Mesenchymal stem cell (in vitro differentiated cells and primary cell): Measurements from ENCODE around the gene STARD8.
A peak's percentile ranks its signal among the peaks of the same experiment; 100 is the strongest.

ENCODE experiments used
- DNase-seq: peaks from one replicate; pipeline ENCODE4 v3.0.0-alpha.2; 2013
- H2AFZ ChIP-seq: one replicate; pipeline ENCODE4 v1.6.1; 2013; ENCODE audit warnings: low read depth, mild to moderate bottlenecking, control low read depth, inconsistent platforms, low read length, moderate library complexity
- H2AK5ac ChIP-seq: 2 replicates; pipeline ENCODE4 v1.6.1; 2013; ENCODE audit warnings: low read length, moderate library complexity, mild to moderate bottlenecking, inconsistent platforms; ENCODE audit not compliant: severe bottlenecking
- H2BK120ac ChIP-seq: one replicate; pipeline ENCODE4 v1.6.1; 2013; ENCODE audit warnings: low read depth, mild to moderate bottlenecking, inconsistent platforms, low read length, moderate library complexity
- H2BK12ac ChIP-seq, 2 experiments: one replicate each; pipeline ENCODE4 v1.6.1; 2013; ENCODE audit warnings: inconsistent platforms in 2 of 2, low read length in 2 of 2, mild to moderate bottlenecking in 2 of 2, moderate library complexity in 2 of 2, control low read depth in 1 of 2
- H2BK15ac ChIP-seq: one replicate; pipeline ENCODE4 v1.6.1; 2013; ENCODE audit warnings: mild to moderate bottlenecking, low read depth, inconsistent platforms; ENCODE audit not compliant: poor library complexity, severe bottlenecking
- H2BK5ac ChIP-seq: 2 replicates; pipeline ENCODE4 v1.6.1; 2013; ENCODE audit warnings: low read depth, mild to moderate bottlenecking, low read length, control low read depth, inconsistent platforms; ENCODE audit not compliant: poor library complexity, severe bottlenecking
- H3K14ac ChIP-seq, 2 experiments: one replicate each; pipeline ENCODE4 v1.6.1; 2013; ENCODE audit warnings: inconsistent platforms in 2 of 2, low read length in 2 of 2, control low read depth in 1 of 2, mild to moderate bottlenecking in 1 of 2, moderate library complexity in 1 of 2
- H3K18ac ChIP-seq, 2 experiments: one replicate each; pipeline ENCODE4 v1.6.1; 2013; ENCODE audit warnings: inconsistent platforms in 2 of 2, low read length in 2 of 2, control low read depth in 1 of 2, low read depth in 1 of 2, mild to moderate bottlenecking in 1 of 2
- H3K23ac ChIP-seq, 2 experiments: one replicate each; pipeline ENCODE4 v1.6.1; 2013; ENCODE audit warnings: inconsistent platforms in 2 of 2, low read length in 2 of 2, mild to moderate bottlenecking in 2 of 2, moderate library complexity in 2 of 2, control low read depth in 1 of 2
- H3K27ac ChIP-seq: 2 replicates; pipeline ENCODE4 v1.5.1; 2013; ENCODE audit warnings: mild to moderate bottlenecking, moderate library complexity, low read length, control low read depth, inconsistent platforms; ENCODE audit not compliant: poor library complexity, severe bottlenecking
- H3K27me3 ChIP-seq, 2 experiments: 2 replicates each; pipeline versions ENCODE4 v1.6.1 to v1.7.0; 2013; ENCODE audit warnings: low read length in 2 of 2, mild to moderate bottlenecking in 2 of 2, moderate library complexity in 2 of 2, control low read depth in 1 of 2, inconsistent platforms in 1 of 2; ENCODE audit not compliant: control insufficient read depth in 1 of 2, insufficient read depth in 1 of 2
- H3K36me3 ChIP-seq, 2 experiments: 2 replicates each; pipeline versions ENCODE4 v1.6.1 to v1.7.0; 2013; ENCODE audit warnings: low read length in 2 of 2, control low read depth in 1 of 2, inconsistent platforms in 1 of 2, low read depth in 1 of 2, mild to moderate bottlenecking in 1 of 2; ENCODE audit not compliant: insufficient read depth in 2 of 2, control insufficient read depth in 1 of 2
- H3K4ac ChIP-seq, 2 experiments: one replicate each; pipeline ENCODE4 v1.6.1; 2013; ENCODE audit warnings: inconsistent platforms in 2 of 2, low read length in 2 of 2, mild to moderate bottlenecking in 2 of 2, moderate library complexity in 2 of 2, control low read depth in 1 of 2, low read depth in 1 of 2
- H3K4me1 ChIP-seq: 2 replicates; pipeline ENCODE4 v1.6.1; 2013; ENCODE audit warnings: low read depth, low read length, control low read depth; ENCODE audit not compliant: control insufficient read depth, insufficient read depth
- H3K4me2 ChIP-seq: 2 replicates; pipeline ENCODE4 v1.6.1; 2013; ENCODE audit warnings: low read length, mild to moderate bottlenecking, inconsistent platforms; ENCODE audit not compliant: poor library complexity, severe bottlenecking
- H3K4me3 ChIP-seq, 2 experiments: 2 replicates each; pipeline versions ENCODE4 v1.5.1 to v1.7.0; 2013; ENCODE audit warnings: low read length in 2 of 2, mild to moderate bottlenecking in 2 of 2, control low read depth in 1 of 2, low read depth in 1 of 2; ENCODE audit not compliant: insufficient read depth in 1 of 2
- H3K79me1 ChIP-seq: replicated peaks from 2 replicates; pipeline ENCODE4 v1.6.1; 2013; ENCODE audit warnings: mild to moderate bottlenecking, control low read depth, low read length, inconsistent platforms; ENCODE audit not compliant: poor library complexity, severe bottlenecking
- H3K9ac ChIP-seq: 2 replicates; pipeline ENCODE4 v1.7.0; 2013; ENCODE audit warnings: mild to moderate bottlenecking, low read length, moderate library complexity
- H3K9me3 ChIP-seq: 2 replicates; pipeline ENCODE4 v1.7.0; 2013; ENCODE audit warnings: mild to moderate bottlenecking, low read length; ENCODE audit not compliant: control insufficient read depth
- H4K8ac ChIP-seq: one replicate; pipeline ENCODE4 v1.6.1; 2013; ENCODE audit warnings: inconsistent platforms, mild to moderate bottlenecking, low read length, moderate library complexity
- H4K91ac ChIP-seq: one replicate; pipeline ENCODE4 v1.6.1; 2013; ENCODE audit warnings: mild to moderate bottlenecking, low read length, inconsistent platforms
- WGBS: methylation state at CpG from one replicate; pipeline ENCODE4 v1.1.7; 2013; ENCODE audit warnings: mixed read lengths; 5-methylcytosine and 5-hydroxymethylcytosine counted together

STARD8 gene

GRCh38 chrX:68692651-68693050, 45.2 kb downstream of the STARD8 start:
- Histone ChIP-seq H2BK5ac (no peak overlapping the region), H2BK120ac (no peak overlapping the region), H3K4me1 (peaks cover 18% of the 10 kb centered on the region), H4K91ac (no peak overlapping the region), H3K36me3 (no peaks in the 10 kb centered on the region), H3K4me2 (no peak overlapping the region), H2AK5ac (no peak overlapping the region), H3K27me3 (peaks cover 0 to 39% of the 10 kb centered on the region in 2 experiments), H4K8ac (no peak overlapping the region), H3K9ac (no peak overlapping the region), H3K14ac (no peak overlapping the region), H3K4me3 (peak overlapping the region in 1 of 2 experiments; percentile 77), H3K27ac (no peak overlapping the region), H3K23ac (no peak overlapping the region), H3K79me1 (no peaks in the 10 kb centered on the region), H3K4ac (no peak overlapping the region), H3K9me3 (no peaks in the 10 kb centered on the region), H2BK12ac (no peak overlapping the region), H2AFZ (no peak overlapping the region), H3K18ac (no peak overlapping the region), H2BK15ac (no peak overlapping the region)
- peak; percentile 17 for DNase-seq
- WGBS = 100% methylated on average over 1 of the region's 1 CpG

GRCh38 chrX:68693481-68694434, 46.3 kb downstream of the STARD8 start:
- H3K18ac ChIP-seq = peak overlapping the region in 1 of 2 experiments; percentile 11
- H3K4me2 ChIP-seq = peak overlapping the region; percentile 75
- peaks cover 24% of the 10 kb centered on the region for H3K4me1 ChIP-seq
- H3K36me3 ChIP-seq = no peaks in the 10 kb centered on the region
- no peak overlapping the region for H2BK120ac ChIP-seq
- peak overlapping the region; percentile 80 for H3K9ac ChIP-seq
- peak overlapping the region; percentile 51 for H2AFZ ChIP-seq
- no peak overlapping the region for H3K27ac ChIP-seq
- peak; percentile 60 for DNase-seq
- peak overlapping the region; percentile 67 to 77 for H3K4me3 ChIP-seq
- H3K9me3 ChIP-seq = no peaks in the 10 kb centered on the region
- 1% methylated on average over 59 of the region's 81 CpGs for WGBS
- H3K14ac ChIP-seq = no peak overlapping the region
- H2BK5ac ChIP-seq = no peak overlapping the region
- no peak overlapping the region for H3K23ac ChIP-seq
- no peak overlapping the region for H3K4ac ChIP-seq
- no peaks in the 10 kb centered on the region for H3K79me1 ChIP-seq
- H3K27me3 ChIP-seq = peaks cover 0 to 46% of the 10 kb centered on the region in 2 experiments
- H4K91ac ChIP-seq = no peak overlapping the region
- no peak overlapping the region for H2BK15ac ChIP-seq
- H4K8ac ChIP-seq = no peak overlapping the region
- no peak overlapping the region for H2AK5ac ChIP-seq
- H2BK12ac ChIP-seq = no peak overlapping the region

GRCh38 chrX:68694435-68695205, 47.2 kb downstream of the STARD8 start:
- H2AFZ ChIP-seq = no peak overlapping the region
- no peak overlapping the region for H3K27ac ChIP-seq
- no peak overlapping the region for H4K91ac ChIP-seq
- no peak for DNase-seq
- H3K79me1 ChIP-seq = peaks cover 2% of the 10 kb centered on the region
- no peak overlapping the region for H3K14ac ChIP-seq
- peaks cover 31% of the 10 kb centered on the region for H3K4me1 ChIP-seq
- no peak overlapping the region for H3K18ac ChIP-seq
- no peak overlapping the region for H2AK5ac ChIP-seq
- peak overlapping the region; percentile 80 for H3K9ac ChIP-seq
- no peaks in the 10 kb centered on the region for H3K36me3 ChIP-seq
- H3K23ac ChIP-seq = no peak overlapping the region
- H2BK120ac ChIP-seq = no peak overlapping the region
- H2BK5ac ChIP-seq = no peak overlapping the region
- H4K8ac ChIP-seq = no peak overlapping the region
- H3K9me3 ChIP-seq = no peaks in the 10 kb centered on the region
- H3K27me3 ChIP-seq = peaks cover 0 to 46% of the 10 kb centered on the region in 2 experiments
- peak overlapping the region; percentile 75 for H3K4me2 ChIP-seq
- WGBS = 58% methylated on average over 14 of the region's 17 CpGs
- no peak overlapping the region for H2BK12ac ChIP-seq
- H2BK15ac ChIP-seq = no peak overlapping the region
- H3K4ac ChIP-seq = no peak overlapping the region
- peak overlapping the region in 1 of 2 experiments; percentile 77 for H3K4me3 ChIP-seq
